ENCODE measurements around the gene GALNT16.

Gene GALNT16

DNA sequence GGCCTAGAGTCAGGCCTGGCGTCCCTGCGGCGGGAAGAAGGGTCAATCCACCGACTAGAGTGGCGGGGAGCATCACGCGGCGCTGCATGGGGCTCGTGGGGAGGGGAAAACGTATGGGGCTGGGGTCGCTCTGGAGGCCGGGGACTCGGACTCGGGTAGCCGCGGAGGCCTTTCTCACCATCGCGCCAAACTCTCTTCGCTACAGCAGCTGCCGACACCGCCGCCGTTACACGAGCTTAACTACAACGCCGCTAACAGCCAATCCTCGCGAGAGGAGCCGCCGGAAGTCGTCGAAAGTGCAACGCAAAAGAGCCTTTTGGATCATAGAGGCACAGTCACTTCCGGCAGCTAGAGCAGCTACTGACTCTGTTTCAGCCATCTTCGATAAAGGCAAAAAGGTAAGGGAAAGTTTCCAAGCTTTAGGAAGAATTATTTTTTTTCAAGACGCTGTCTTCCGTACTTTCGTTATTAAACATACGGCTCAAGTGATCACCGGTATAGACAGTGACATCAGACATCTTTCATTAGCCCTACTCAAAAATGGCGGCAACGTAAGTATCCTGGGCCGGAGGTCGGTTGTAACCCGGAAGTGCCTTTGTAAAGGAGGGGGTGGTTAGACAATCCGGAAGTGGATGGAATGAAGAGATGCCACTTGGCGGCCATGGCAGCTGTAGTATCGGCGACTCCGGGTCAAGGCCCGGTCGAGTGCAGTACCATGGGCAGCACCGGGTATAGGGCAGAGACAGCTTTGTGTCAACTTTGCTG lies 138.3 kb downstream of the GALNT16 start, which contains the start of the genes ERH and SLC39A9:
Gene ERH, minus strand, starts transcription at position 247 of the 765 bp plus-strand sequence. Its CDS starts 66 bp downstream, at position 181.
Gene SLC39A9, plus strand, starts transcription at position 640 of the 765 bp plus-strand sequence. CDS start 678 bp downstream, outside the sequence.
- Histone ChIP-seq H3K4me3 (ENCODE audit: insufficient read depth, low read depth, low read length, poor library complexity, severe bottlenecking) (peak within 1 kb of the TSS; percentile 75), H3K4me1 (ENCODE audit: control insufficient read depth, insufficient read depth, low read length, poor library complexity, severe bottlenecking) (peaks cover 19% of the 10 kb centered on the region), H3K36me3 (ENCODE audit: control insufficient read depth, insufficient read depth, low read length) (peaks cover 20% of the 10 kb centered on the region)

DNA sequence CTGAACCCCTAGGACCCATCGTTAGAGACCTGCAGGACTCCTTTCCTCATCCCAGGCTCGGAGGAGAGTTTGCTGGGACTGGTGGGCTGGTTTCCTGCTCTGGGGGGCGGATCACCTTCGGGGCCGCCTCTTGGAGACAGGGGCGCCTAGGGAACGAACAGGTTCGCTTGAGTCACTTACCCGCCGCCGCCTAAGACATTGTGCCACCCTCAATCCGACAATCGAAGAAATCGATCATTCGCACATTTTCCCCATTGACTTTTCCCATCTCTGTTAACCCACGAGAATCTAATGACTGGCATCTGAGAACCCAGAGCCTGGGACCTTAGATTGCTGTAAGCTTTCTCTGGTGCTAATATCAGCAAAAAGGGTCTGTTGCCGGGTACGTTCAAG lies 138.9 kb downstream of the GALNT16 start:
- no peak for DNase-seq
- H3K27ac ChIP-seq (ENCODE audit: insufficient read depth, low read length, poor library complexity, severe bottlenecking), result peak overlapping the region; percentile 86
- H3K4me1 ChIP-seq (ENCODE audit: control insufficient read depth, insufficient read depth, low read length, poor library complexity, severe bottlenecking), result peaks cover 19% of the 10 kb centered on the region
- peak overlapping the region; percentile 75 for H3K4me3 ChIP-seq (ENCODE audit: insufficient read depth, low read depth, low read length, poor library complexity, severe bottlenecking)
- H3K36me3 ChIP-seq (ENCODE audit: control insufficient read depth, insufficient read depth, low read length), result peaks cover 14% of the 10 kb centered on the region
- no peaks in the 10 kb centered on the region for H3K27me3 ChIP-seq (replicated peaks; ENCODE audit: control insufficient read depth, insufficient read depth, low read length, poor library complexity, severe bottlenecking)
- H3K9me3 ChIP-seq (ENCODE audit: control insufficient read depth, low read length), result no peaks in the 10 kb centered on the region

More for the DNA sequence above, 138.3 kb downstream of the GALNT16 start, which contains the start of the genes ERH and SLC39A9:
- Histone ChIP-seq H3K27ac (ENCODE audit: insufficient read depth, low read length, poor library complexity, severe bottlenecking) (peak within 1 kb of the TSS; percentile 86), H3K9me3 (ENCODE audit: control insufficient read depth, low read length) (no peaks in the 10 kb centered on the region), H3K27me3 (replicated peaks; ENCODE audit: control insufficient read depth, insufficient read depth, low read length, poor library complexity, severe bottlenecking) (no peaks in the 10 kb centered on the region)
- DNase-seq, result peak; percentile 88 to 94 (median 90)

DNA sequence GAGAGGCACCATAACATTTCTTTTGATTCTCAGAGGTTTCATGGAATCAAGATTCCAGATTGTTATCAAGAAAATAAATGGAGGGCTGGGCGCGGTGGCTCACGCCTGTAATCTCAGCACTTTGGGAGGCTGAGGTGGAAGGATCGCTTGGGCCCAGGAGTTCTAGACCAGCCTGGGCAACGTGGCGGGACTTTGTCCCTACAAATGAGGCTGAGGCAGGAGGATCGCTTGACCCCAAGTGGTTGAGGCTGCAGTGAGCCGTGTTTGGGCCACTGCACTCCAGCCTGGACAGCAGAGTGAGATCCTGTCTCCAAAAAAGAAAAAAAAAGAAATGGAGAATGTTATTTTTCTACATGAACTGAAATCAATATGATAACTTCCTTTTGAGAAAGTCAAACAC lies 139.8 kb downstream of the GALNT16 start:
- Histone ChIP-seq H3K27ac (ENCODE audit: insufficient read depth, low read length, poor library complexity, severe bottlenecking) (no peak overlapping the region), H3K4me3 (ENCODE audit: insufficient read depth, low read depth, low read length, poor library complexity, severe bottlenecking) (peak overlapping the region; percentile 75)

DNA sequence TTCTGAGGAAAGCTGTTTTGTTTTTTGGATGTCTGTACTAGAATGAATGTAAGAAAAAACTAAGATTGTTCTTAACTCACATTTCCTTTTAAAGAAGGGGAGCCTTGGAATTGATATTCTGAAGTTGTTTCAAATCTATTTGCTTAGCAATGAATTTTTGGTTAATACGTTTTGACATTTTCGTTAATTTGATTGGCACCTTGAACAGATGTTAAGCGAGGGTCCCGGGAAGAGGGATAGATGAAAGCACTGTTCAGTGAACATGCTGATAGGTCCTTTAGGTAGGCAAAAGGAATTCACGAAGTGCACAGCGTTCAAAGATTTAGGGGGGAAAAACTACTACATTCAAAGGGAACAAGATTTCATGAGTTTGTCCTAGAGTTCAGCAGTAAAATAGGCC lies 140.2 kb downstream of the GALNT16 start:
- Histone ChIP-seq H3K36me3 (ENCODE audit: control insufficient read depth, insufficient read depth, low read length) (peaks cover 6% of the 10 kb centered on the region), H3K4me3 (ENCODE audit: insufficient read depth, low read depth, low read length, poor library complexity, severe bottlenecking) (no peak overlapping the region), H3K9me3 (ENCODE audit: control insufficient read depth, low read length) (no peaks in the 10 kb centered on the region), H3K27me3 (replicated peaks; ENCODE audit: control insufficient read depth, insufficient read depth, low read length, poor library complexity, severe bottlenecking) (no peaks in the 10 kb centered on the region), H3K27ac (ENCODE audit: insufficient read depth, low read length, poor library complexity, severe bottlenecking) (no peak overlapping the region), H3K4me1 (ENCODE audit: control insufficient read depth, insufficient read depth, low read length, poor library complexity, severe bottlenecking) (peaks cover 19% of the 10 kb centered on the region)
- DNase-seq, result no peak

More for the DNA sequence above, 139.8 kb downstream of the GALNT16 start:
- Histone ChIP-seq H3K27me3 (replicated peaks; ENCODE audit: control insufficient read depth, insufficient read depth, low read length, poor library complexity, severe bottlenecking) (no peaks in the 10 kb centered on the region), H3K4me1 (ENCODE audit: control insufficient read depth, insufficient read depth, low read length, poor library complexity, severe bottlenecking) (peaks cover 19% of the 10 kb centered on the region), H3K9me3 (ENCODE audit: control insufficient read depth, low read length) (no peaks in the 10 kb centered on the region), H3K36me3 (ENCODE audit: control insufficient read depth, insufficient read depth, low read length) (peaks cover 10% of the 10 kb centered on the region)
- DNase-seq, result no peak

DNA sequence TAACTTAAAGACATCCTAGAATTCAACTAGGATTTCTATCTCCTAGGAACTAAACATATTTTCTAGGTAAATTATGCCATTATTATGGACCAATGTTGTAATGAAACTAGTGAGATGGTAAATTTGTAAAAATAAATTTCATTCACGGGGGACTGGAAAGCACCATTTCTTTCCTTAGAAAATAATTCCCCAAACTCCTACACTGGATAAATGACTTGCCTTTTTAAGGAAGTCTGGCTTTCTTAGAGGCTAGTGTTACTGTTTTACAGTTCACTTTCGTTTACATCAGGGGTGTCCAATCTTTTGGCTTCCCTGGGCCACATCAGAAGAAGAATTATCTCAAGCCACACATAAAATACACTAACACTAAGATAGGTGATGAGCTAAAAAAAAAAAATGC lies 141.9 kb downstream of the GALNT16 start:
- H3K36me3 ChIP-seq (ENCODE audit: control insufficient read depth, insufficient read depth, low read length), result no peaks in the 10 kb centered on the region
- H3K27ac ChIP-seq (ENCODE audit: insufficient read depth, low read length, poor library complexity, severe bottlenecking), result no peak overlapping the region
- H3K4me3 ChIP-seq (ENCODE audit: insufficient read depth, low read depth, low read length, poor library complexity, severe bottlenecking), result no peak overlapping the region
- no peaks in the 10 kb centered on the region for H3K9me3 ChIP-seq (ENCODE audit: control insufficient read depth, low read length)
- no peak for DNase-seq
- peaks cover 19% of the 10 kb centered on the region for H3K4me1 ChIP-seq (ENCODE audit: control insufficient read depth, insufficient read depth, low read length, poor library complexity, severe bottlenecking)
- H3K27me3 ChIP-seq (replicated peaks; ENCODE audit: control insufficient read depth, insufficient read depth, low read length, poor library complexity, severe bottlenecking), result no peaks in the 10 kb centered on the region

DNA sequence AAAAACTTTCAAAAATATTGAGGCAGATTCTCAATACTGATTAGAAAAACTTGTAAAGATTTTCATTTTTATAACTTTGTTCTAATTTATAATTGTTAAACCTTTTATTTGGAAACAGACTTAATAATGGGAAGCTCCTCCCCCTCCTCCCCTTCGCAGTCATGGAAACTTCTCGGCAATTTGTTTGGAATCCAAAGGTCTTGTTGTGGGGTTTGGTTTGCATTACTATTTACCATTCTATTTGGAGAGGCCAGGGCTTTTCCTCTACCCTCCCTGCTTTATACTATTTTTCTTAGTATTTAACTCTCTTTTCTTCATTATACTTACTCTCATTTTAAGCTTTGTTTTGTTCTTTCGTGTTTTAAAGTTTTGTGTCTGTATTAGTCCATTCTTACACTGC lies 144.5 kb downstream of the GALNT16 start:
- no peak overlapping the region for H3K27ac ChIP-seq (ENCODE audit: insufficient read depth, low read length, poor library complexity, severe bottlenecking)
- peaks cover 12% of the 10 kb centered on the region for H3K4me1 ChIP-seq (ENCODE audit: control insufficient read depth, insufficient read depth, low read length, poor library complexity, severe bottlenecking)
- no peak overlapping the region for H3K4me3 ChIP-seq (ENCODE audit: insufficient read depth, low read depth, low read length, poor library complexity, severe bottlenecking)
- no peaks in the 10 kb centered on the region for H3K9me3 ChIP-seq (ENCODE audit: control insufficient read depth, low read length)
- H3K27me3 ChIP-seq (replicated peaks; ENCODE audit: control insufficient read depth, insufficient read depth, low read length, poor library complexity, severe bottlenecking), result no peaks in the 10 kb centered on the region
- no peak for DNase-seq
- no peaks in the 10 kb centered on the region for H3K36me3 ChIP-seq (ENCODE audit: control insufficient read depth, insufficient read depth, low read length)

DNA sequence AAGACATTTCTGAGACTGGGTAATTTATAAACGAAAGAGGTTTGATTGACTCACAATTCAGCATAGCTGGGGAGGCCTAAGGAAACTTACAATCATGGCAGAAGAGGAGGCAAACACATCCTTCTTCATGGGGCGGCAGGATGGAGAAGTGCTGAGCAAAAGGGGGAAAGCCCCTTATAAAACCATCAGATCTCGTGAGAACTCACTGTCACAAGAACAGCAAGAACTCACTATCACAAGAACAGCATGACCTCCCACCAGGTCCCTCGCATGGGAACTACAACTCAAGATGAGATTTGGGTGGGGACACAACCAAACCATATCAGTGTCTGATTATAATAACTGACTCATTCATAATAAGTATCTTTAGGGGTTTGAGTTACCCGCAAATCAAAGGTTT lies 144.9 kb downstream of the GALNT16 start:
- Histone ChIP-seq H3K36me3 (ENCODE audit: control insufficient read depth, insufficient read depth, low read length) (no peaks in the 10 kb centered on the region), H3K27me3 (replicated peaks; ENCODE audit: control insufficient read depth, insufficient read depth, low read length, poor library complexity, severe bottlenecking) (no peaks in the 10 kb centered on the region), H3K27ac (ENCODE audit: insufficient read depth, low read length, poor library complexity, severe bottlenecking) (no peak overlapping the region), H3K9me3 (ENCODE audit: control insufficient read depth, low read length) (no peaks in the 10 kb centered on the region), H3K4me3 (ENCODE audit: insufficient read depth, low read depth, low read length, poor library complexity, severe bottlenecking) (no peak overlapping the region), H3K4me1 (ENCODE audit: control insufficient read depth, insufficient read depth, low read length, poor library complexity, severe bottlenecking) (peaks cover 8% of the 10 kb centered on the region)
- DNase-seq, result no peak

DNA sequence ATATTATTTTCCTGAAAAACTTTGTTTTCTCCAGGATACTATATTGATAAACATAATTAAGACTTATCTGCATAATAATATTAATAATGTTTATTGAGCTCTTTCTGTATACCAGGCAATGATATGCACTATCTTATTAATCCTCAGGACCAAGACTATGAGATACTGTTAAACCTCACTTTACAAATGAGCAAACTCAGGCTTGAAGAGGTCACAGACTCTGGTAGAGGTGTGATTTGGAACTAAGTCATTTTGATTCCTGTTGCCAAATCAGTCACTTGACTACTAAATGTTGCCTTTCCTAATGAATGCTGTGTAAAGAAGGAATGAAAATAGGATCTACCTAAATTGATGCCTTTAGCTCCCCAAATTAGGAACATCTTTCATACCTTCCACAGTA lies 145.8 kb downstream of the GALNT16 start:
- Histone ChIP-seq H3K4me3 (ENCODE audit: insufficient read depth, low read depth, low read length, poor library complexity, severe bottlenecking) (no peak overlapping the region), H3K27me3 (replicated peaks; ENCODE audit: control insufficient read depth, insufficient read depth, low read length, poor library complexity, severe bottlenecking) (no peaks in the 10 kb centered on the region), H3K9me3 (ENCODE audit: control insufficient read depth, low read length) (no peaks in the 10 kb centered on the region), H3K27ac (ENCODE audit: insufficient read depth, low read length, poor library complexity, severe bottlenecking) (no peak overlapping the region), H3K4me1 (ENCODE audit: control insufficient read depth, insufficient read depth, low read length, poor library complexity, severe bottlenecking) (peaks cover 3% of the 10 kb centered on the region), H3K36me3 (ENCODE audit: control insufficient read depth, insufficient read depth, low read length) (no peaks in the 10 kb centered on the region)
- no peak for DNase-seq

Data from effector memory CD4-positive, alpha-beta T cell (primary cell).